IMR-90 (cell line): ENCODE data around the gene TRIM36. TPM values are rescaled to one million over a fixed set of nuclear protein-coding genes. Genes with fewer than 3 reads are reported as not detected.

ENCODE experiments used
- ATAC-seq: fragments of 200-7000 bp; cut with Tn5 transposase; 2 replicates; pipeline ENCODE4 v1.9.1; 2020; ENCODE audit warnings: low read depth, mild to moderate bottlenecking, moderate library complexity
- BruUV-seq: library from RNA; stranded (reverse); fragments of 400-500 nt; replicated peaks from 2 replicates; lab custom pipeline; 2021; lab: Mats Ljungman, UMichigan
- CTCF ChIA-PET: fragments of 300-600 bp; formaldehyde crosslinking; extraction: SDS; loops from one replicate; lab custom pipeline; 2021; ENCODE audit warnings: antibody characterized with exemption; lab: Yijun Ruan, JAX
- POLR2A ChIA-PET: fragments of 300-600 bp; sonication (Branson Sonifier 250); formaldehyde crosslinking; loops from one replicate; lab custom pipeline; 2022; ENCODE audit warnings: antibody characterized with exemption; ENCODE audit not compliant: unreplicated experiment; lab: Charles Lee
- DNase-seq: peaks from one replicate; pipeline ENCODE4 v3.0.0; 2013
- H2AFZ ChIP-seq: replicated peaks from 2 replicates; pipeline ENCODE3; 2013; ENCODE audit warnings: low read length, mild to moderate bottlenecking; ENCODE audit not compliant: poor library complexity
- H2AK5ac ChIP-seq: 2 replicates; pipeline ENCODE4 v1.6.1; 2013; ENCODE audit warnings: low read depth, low read length, inconsistent platforms
- H2AK9ac ChIP-seq: replicated peaks from 2 replicates; pipeline ENCODE3; 2013; ENCODE audit warnings: mild to moderate bottlenecking, low read depth, low read length, moderate library complexity; ENCODE audit not compliant: poor library complexity
- H2BK120ac ChIP-seq: 2 replicates; pipeline ENCODE4 v1.6.1; 2013; ENCODE audit warnings: low read depth, low read length, inconsistent platforms
- H2BK15ac ChIP-seq: 3 replicates; pipeline ENCODE4 v1.6.1; 2013; ENCODE audit warnings: low read depth, low read length, inconsistent platforms
- H2BK20ac ChIP-seq: 2 replicates; pipeline ENCODE4 v1.6.1; 2013; ENCODE audit warnings: low read depth, mild to moderate bottlenecking, inconsistent platforms, low read length, moderate library complexity
- H2BK5ac ChIP-seq: 2 replicates; pipeline ENCODE4 v1.6.1; 2013; ENCODE audit warnings: mild to moderate bottlenecking, low read depth, low read length, inconsistent platforms; ENCODE audit not compliant: poor library complexity, severe bottlenecking
- H3K14ac ChIP-seq: replicated peaks from 2 replicates; pipeline ENCODE4 v1.6.1; 2013; ENCODE audit warnings: low read depth, low read length, inconsistent platforms
- H3K18ac ChIP-seq: 2 replicates; pipeline ENCODE4 v1.6.1; 2013; ENCODE audit warnings: low read depth, low read length, control low read depth
- H3K23ac ChIP-seq: 2 replicates; pipeline ENCODE4 v1.6.1; 2013; ENCODE audit warnings: low read depth, low read length, inconsistent platforms
- H3K27ac ChIP-seq: 2 replicates; pipeline ENCODE4 v1.5.1; 2013; ENCODE audit warnings: mild to moderate bottlenecking, control low read depth, low read length; ENCODE audit not compliant: insufficient read depth
- H3K27me3 ChIP-seq: 2 replicates; pipeline ENCODE4 v1.6.1; 2013; ENCODE audit warnings: low read length; ENCODE audit not compliant: control insufficient read depth, insufficient read depth
- H3K36me3 ChIP-seq: 2 replicates; pipeline ENCODE4 v1.6.1; 2013; ENCODE audit warnings: low read length, mixed read lengths; ENCODE audit not compliant: control insufficient read depth, insufficient read depth
- H3K4ac ChIP-seq: 2 replicates; pipeline ENCODE4 v1.6.1; 2013; ENCODE audit warnings: low read depth, low read length, inconsistent platforms
- H3K4me1 ChIP-seq: 2 replicates; pipeline ENCODE4 v1.6.1; 2013; ENCODE audit warnings: low read length, mixed read lengths; ENCODE audit not compliant: control insufficient read depth, insufficient read depth
- H3K4me2 ChIP-seq: 2 replicates; pipeline ENCODE4 v1.6.1; 2013; ENCODE audit warnings: low read depth, mild to moderate bottlenecking, control low read depth, low read length, moderate library complexity
- H3K4me3 ChIP-seq: 2 replicates; pipeline ENCODE4 v1.5.1; 2013; ENCODE audit warnings: low read depth, mild to moderate bottlenecking, control low read depth, low read length, moderate library complexity; ENCODE audit not compliant: insufficient read depth
- H3K56ac ChIP-seq: 2 replicates; pipeline ENCODE4 v1.6.1; 2013; ENCODE audit warnings: low read length, inconsistent platforms; ENCODE audit not compliant: insufficient read depth; ENCODE audit errors: extremely low read depth
- H3K79me1 ChIP-seq, 2 experiments: 2 replicates each; pipeline ENCODE4 v1.6.1; 2013; ENCODE audit warnings: low read length in 2 of 2, inconsistent platforms in 1 of 2, low read depth in 1 of 2
- H3K9ac ChIP-seq: 2 replicates; pipeline ENCODE4 v1.6.1; 2013; ENCODE audit warnings: low read depth, low read length, control low read depth
- H3K9me1 ChIP-seq: 2 replicates; pipeline ENCODE4 v1.6.1; 2013; ENCODE audit warnings: low read length, inconsistent platforms; ENCODE audit not compliant: insufficient read depth
- H3K9me3 ChIP-seq: 2 replicates; pipeline ENCODE4 v1.6.1; 2013; ENCODE audit warnings: low read length; ENCODE audit not compliant: control insufficient read depth, insufficient read depth
- H4K20me1 ChIP-seq: 2 replicates; pipeline ENCODE4 v1.6.1; 2013; ENCODE audit warnings: low read length, inconsistent platforms; ENCODE audit not compliant: insufficient read depth
- H4K5ac ChIP-seq: 2 replicates; pipeline ENCODE4 v1.6.1; 2013; ENCODE audit warnings: mild to moderate bottlenecking, low read depth, low read length, control low read depth
- H4K8ac ChIP-seq, 2 experiments: 2 replicates each; pipeline ENCODE4 v1.6.1; 2013; ENCODE audit warnings: low read depth in 2 of 2, low read length in 2 of 2, control low read depth in 1 of 2, inconsistent platforms in 1 of 2
- H4K91ac ChIP-seq: 2 replicates; pipeline ENCODE4 v1.6.1; 2013; ENCODE audit warnings: low read depth, low read length, inconsistent platforms; ENCODE audit not compliant: insufficient read depth
- CEBPB ChIP-seq: IDR thresholded peaks from 2 replicates; pipeline ENCODE4 v1.6.1; 2012; ENCODE audit warnings: low read depth, low read length, improper control_type of control experiment
- MXI1 ChIP-seq: IDR thresholded peaks from 2 replicates; pipeline ENCODE4 v1.6.1; 2012; ENCODE audit warnings: low read depth, mild to moderate bottlenecking, low read length, moderate library complexity, borderline replicate concordance
- NFE2L2 ChIP-seq: fragments of 150-350 bp; IDR thresholded peaks from 2 replicates; pipeline ENCODE4 v1.6.1; 2016; ENCODE audit warnings: low read depth, mild to moderate bottlenecking, low read length
- POLR2A ChIP-seq: IDR thresholded peaks from 2 replicates; pipeline ENCODE4 v1.6.1; 2012; ENCODE audit warnings: mild to moderate bottlenecking, low read depth, low read length
- RCOR1 ChIP-seq: IDR thresholded peaks from 2 replicates; pipeline ENCODE4 v1.6.1; 2012; ENCODE audit warnings: mild to moderate bottlenecking, low read length, improper control_type of control experiment; ENCODE audit not compliant: insufficient replicate concordance
- SMC3 ChIP-seq: fragments of 150-350 bp; IDR thresholded peaks from 2 replicates; pipeline ENCODE4 v1.6.1; 2016; ENCODE audit warnings: low read depth, mild to moderate bottlenecking, antibody characterized with exemption, low read length, moderate library complexity
- USF2 ChIP-seq: fragments of 150-350 bp; IDR thresholded peaks from 2 replicates; pipeline ENCODE4 v1.6.1; 2017; ENCODE audit warnings: mild to moderate bottlenecking, antibody characterized with exemption, low read length, low read depth
- WGBS, 2 experiments: methylation state at CpG; one replicate each; pipeline versions ENCODE4 v1.1.5 to v1.1.7; 2013; ENCODE audit warnings: missing lambda C conversion rate in 2 of 2; ENCODE audit not compliant: insufficient read length in 1 of 2; ENCODE audit errors: extremely low coverage in 2 of 2; 5-methylcytosine and 5-hydroxymethylcytosine counted together
- dilution Hi-C: fragments of 300-500 bp; cut with HindIII; formaldehyde crosslinking; loops from one replicate; pipeline ENCODE4 v1.14.3; 2018; ENCODE audit warnings: low sequenced_read_pairs; ENCODE audit not compliant: unreplicated experiment
- in situ Hi-C: fragments of 300-500 bp; cut with MboI; formaldehyde crosslinking; loops from 3 replicates; pipeline ENCODE4 v1.14.3; 2019; ENCODE audit warnings: low sequenced_read_pairs, inconsistent platforms, mixed read lengths
- intact Hi-C: fragments of 100-400 bp; cut with micrococcal nuclease; formaldehyde crosslinking; loops from 2 replicates; pipeline ENCODE4 v1.10.0; 2022
- polyA plus RNA-seq, 3 experiments: library from polyadenylated mRNA; depleted of rRNA; stranded (reverse); fragments of >200 nt; gene quantifications; 2 replicates each; pipeline ENCODE4 v1.2.3, GENCODE V29; 2012; ENCODE audit warnings: low replicate concordance in 1 of 3
- total RNA-seq: library from RNA; depleted of rRNA; stranded (reverse); fragments of >200 nt; gene quantifications from 2 replicates; pipeline ENCODE4 v1.2.3, GENCODE V29; 2012

Gene TRIM36
- total and polyA plus RNA-seq, 2 of the 4 experiments (the other 2 are of a cell fraction) = 0.10 to 0.18 TPM

GRCh38 chr5:115086473-115086872, 83.2 kb downstream of the TRIM36 start:
- Histone ChIP-seq H2AFZ (no peak overlapping the region), H2BK5ac (no peak overlapping the region), H4K8ac (no peak overlapping the region), H4K20me1 (no peaks in the 10 kb centered on the region), H4K91ac (no peak overlapping the region), H3K14ac (no peak overlapping the region), H3K79me1 (no peaks in the 10 kb centered on the region), H4K5ac (no peak overlapping the region), H3K4ac (no peak overlapping the region), H2BK120ac (no peak overlapping the region), H2BK20ac (no peak overlapping the region), H3K9ac (no peak overlapping the region), H3K4me2 (no peak overlapping the region), H3K27ac (no peak overlapping the region), H3K27me3 (peaks cover 1% of the 10 kb centered on the region; the same call in 1 of the 2 replicates), H3K9me3 (no peaks in the 10 kb centered on the region), H2BK15ac (no peak overlapping the region), H3K23ac (no peak overlapping the region), H3K4me3 (no peak overlapping the region), H3K18ac (no peak overlapping the region), H3K36me3 (no peaks in the 10 kb centered on the region), H3K9me1 (no peaks in the 10 kb centered on the region), H2AK9ac (no peak overlapping the region), H3K56ac (no peak overlapping the region), H3K4me1 (no peaks in the 10 kb centered on the region), H2AK5ac (no peak overlapping the region)
- ChIA-PET POLR2A (no interaction called here), CTCF (no interaction called here)
- dilution Hi-C loops (no loop called here), in situ Hi-C loops (no loop called here), intact Hi-C loops (no loop called here)
- WGBS, 2 experiments = no CpG with 5 or more reads among the region's 1 CpG
- BruUV-seq = no TSS peak
- DNase-seq (no peak), ATAC-seq (no peak)
- no peak for TF ChIP-seq MXI1
- no peak for TF ChIP-seq RCOR1
- no peak for TF ChIP-seq POLR2A
- no peak for TF ChIP-seq CEBPB
- no peak for TF ChIP-seq NFE2L2
- TF ChIP-seq SMC3 = no peak
- TF ChIP-seq USF2 = no peak
